ENCODE measurements around the gene IL27RA. TPM values are rescaled to one million over a fixed set of nuclear protein-coding genes. Genes with fewer than 3 reads are reported as not detected.
A peak's percentile ranks its signal among the peaks of the same experiment; 100 is the strongest.

IL27RA gene
- total RNA-seq, 1 experiment from 2014 or later: 14.2 TPM

- H3F3A ChIP-seq (ENCODE audit: low read length, unreplicated experiment): no peaks in the 10 kb centered on the region
- no peaks in the 10 kb centered on the region for H3K36me3 ChIP-seq (ENCODE audit: low read depth, low read length)
- H3K4me1 ChIP-seq (ENCODE audit: insufficient read depth, low read length): peaks cover 19% of the 10 kb centered on the region
- CTCF ChIA-PET: interaction anchor here (0.5 to 0.6 kb wide), 2 partner anchors 16 to 38 kb away, joined by 3 read pairs; no protein-coding TSS in a partner anchor
- TF ChIP-seq EZH2 (IDR thresholded peaks at IDR 0.05; ENCODE audit: low read length, unreplicated experiment): no peak
- TF ChIP-seq, protein P1, sequence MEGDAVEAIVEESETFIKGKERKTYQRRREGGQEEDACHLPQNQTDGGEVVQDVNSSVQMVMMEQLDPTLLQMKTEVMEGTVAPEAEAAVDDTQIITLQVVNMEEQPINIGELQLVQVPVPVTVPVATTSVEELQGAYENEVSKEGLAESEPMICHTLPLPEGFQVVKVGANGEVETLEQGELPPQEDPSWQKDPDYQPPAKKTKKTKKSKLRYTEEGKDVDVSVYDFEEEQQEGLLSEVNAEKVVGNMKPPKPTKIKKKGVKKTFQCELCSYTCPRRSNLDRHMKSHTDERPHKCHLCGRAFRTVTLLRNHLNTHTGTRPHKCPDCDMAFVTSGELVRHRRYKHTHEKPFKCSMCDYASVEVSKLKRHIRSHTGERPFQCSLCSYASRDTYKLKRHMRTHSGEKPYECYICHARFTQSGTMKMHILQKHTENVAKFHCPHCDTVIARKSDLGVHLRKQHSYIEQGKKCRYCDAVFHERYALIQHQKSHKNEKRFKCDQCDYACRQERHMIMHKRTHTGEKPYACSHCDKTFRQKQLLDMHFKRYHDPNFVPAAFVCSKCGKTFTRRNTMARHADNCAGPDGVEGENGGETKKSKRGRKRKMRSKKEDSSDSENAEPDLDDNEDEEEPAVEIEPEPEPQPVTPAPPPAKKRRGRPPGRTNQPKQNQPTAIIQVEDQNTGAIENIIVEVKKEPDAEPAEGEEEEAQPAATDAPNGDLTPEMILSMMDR (conservative IDR thresholded peaks at IDR 0.05; ENCODE audit: low read depth, low read length): no peak
- TF ChIP-seq EZH2phosphoT487 (IDR thresholded peaks at IDR 0.05; ENCODE audit: borderline replicate concordance, low read length): no peak
- H3K4me2 ChIP-seq (ENCODE audit: low read length): peak overlapping the region; percentile 93
- ATAC-seq (peak; percentile 20), DNase-seq (peak; percentile 46)
- H3K9ac ChIP-seq (ENCODE audit: low read length): peak overlapping the region; percentile 38
- peak overlapping the region; percentile 74 for H3K4me3 ChIP-seq (ENCODE audit: low read length)
- H3K27ac ChIP-seq (ENCODE audit: low read length): no peak overlapping the region
- peak overlapping the region; percentile 90 for H2AFZ ChIP-seq (ENCODE audit: low read length)
- TSS peak; percentile 56 for BruUV-seq (replicated peaks)
- POLR2A ChIA-PET (ENCODE audit: unreplicated experiment): interaction anchor here (0.6 kb wide), 1 partner anchor 433 kb away, joined by 29 read pairs; no protein-coding TSS in a partner anchor
- no peaks in the 10 kb centered on the region for H3K9me2 ChIP-seq (replicated peaks; ENCODE audit: low read length)
- H3K9me3 ChIP-seq (ENCODE audit: low read length): no peaks in the 10 kb centered on the region
- peaks cover 13% of the 10 kb centered on the region; the same call in 1 of the 2 replicates for H3K79me2 ChIP-seq (ENCODE audit: low read length)
- H4K20me1 ChIP-seq (ENCODE audit: low read length): no peaks in the 10 kb centered on the region
- intact Hi-C loops (cut with micrococcal nuclease): loop anchor here (1.0 to 10.0 kb wide), 4 partner anchors 63 to 289 kb away; no protein-coding TSS in a partner anchor
- no peaks in the 10 kb centered on the region for H3K27me3 ChIP-seq (ENCODE audit: low read length)
Measured at GRCh38 chr19:14073925-14074838, 42.6 kb downstream of the IL27RA start.

DNA sequence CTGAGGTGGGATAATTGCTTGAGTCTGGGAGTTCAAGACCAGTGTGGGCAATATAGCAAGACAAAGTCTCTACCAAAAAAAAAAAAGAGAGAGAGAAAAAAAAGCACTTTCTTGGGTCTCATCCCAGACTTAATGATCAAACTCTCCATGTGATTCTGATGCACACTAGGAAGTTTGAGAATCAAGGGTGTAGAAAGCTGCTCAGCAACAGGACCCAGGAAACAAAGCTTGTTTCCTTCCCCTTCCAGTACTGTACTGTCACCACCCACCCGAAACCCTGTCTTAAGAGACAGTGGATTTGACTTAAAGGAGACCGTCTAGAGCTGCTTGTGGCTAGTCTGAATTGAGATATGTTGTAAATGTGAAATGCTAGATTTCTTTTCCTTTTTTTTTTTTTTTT is 46.8 kb downstream of the IL27RA start:
- Histone ChIP-seq H3K4me3 (ENCODE audit: low read length) (no peak overlapping the region), H4K20me1 (ENCODE audit: low read length) (no peaks in the 10 kb centered on the region), H3K4me1 (ENCODE audit: insufficient read depth, low read length) (peaks cover 25% of the 10 kb centered on the region), H3K27me3 (ENCODE audit: low read length) (no peaks in the 10 kb centered on the region), H3K79me2 (ENCODE audit: low read length) (peaks cover 28% of the 10 kb centered on the region), H3K36me3 (ENCODE audit: low read depth, low read length) (no peaks in the 10 kb centered on the region), H3K4me2 (ENCODE audit: low read length) (no peak overlapping the region), H3K9me2 (replicated peaks; ENCODE audit: low read length) (no peaks in the 10 kb centered on the region), H3K27ac (ENCODE audit: low read length) (no peak overlapping the region), H3F3A (ENCODE audit: low read length, unreplicated experiment) (no peaks in the 10 kb centered on the region), H3K9me3 (ENCODE audit: low read length) (no peaks in the 10 kb centered on the region), H3K9ac (ENCODE audit: low read length) (no peak overlapping the region), H2AFZ (ENCODE audit: low read length) (no peak overlapping the region)
- ChIA-PET CTCF (interaction anchor here (0.7 kb wide), 1 partner anchor 108 kb away, joined by 3 read pairs; no protein-coding TSS in a partner anchor), POLR2A (ENCODE audit: unreplicated experiment) (interaction anchor here (0.6 kb wide), 1 partner anchor 58 kb away, joined by 5 read pairs; the partner anchor contains the start of gene ASF1B)
- ATAC-seq (no peak), DNase-seq (no peak)
- no peak for TF ChIP-seq EZH2phosphoT487 (IDR thresholded peaks at IDR 0.05; ENCODE audit: borderline replicate concordance, low read length)
- no peak for TF ChIP-seq EZH2 (IDR thresholded peaks at IDR 0.05; ENCODE audit: low read length, unreplicated experiment)
- TF ChIP-seq, protein P1 (conservative IDR thresholded peaks at IDR 0.05; ENCODE audit: low read depth, low read length): no peak
- intact Hi-C loops (cut with micrococcal nuclease): loop anchor here (10.0 kb wide), 1 partner anchor 294 kb away; no protein-coding TSS in a partner anchor
- BruUV-seq (replicated peaks): no TSS peak
